ENCODE measurements around the gene GRK6.

Gene GRK6

GRCh38 chr5:177450667-177451424, 24.4 kb downstream of the GRK6 start:
- peak in 11 of 56 donors; percentile 16 to 57 (median 28) for DNase-seq

DNA sequence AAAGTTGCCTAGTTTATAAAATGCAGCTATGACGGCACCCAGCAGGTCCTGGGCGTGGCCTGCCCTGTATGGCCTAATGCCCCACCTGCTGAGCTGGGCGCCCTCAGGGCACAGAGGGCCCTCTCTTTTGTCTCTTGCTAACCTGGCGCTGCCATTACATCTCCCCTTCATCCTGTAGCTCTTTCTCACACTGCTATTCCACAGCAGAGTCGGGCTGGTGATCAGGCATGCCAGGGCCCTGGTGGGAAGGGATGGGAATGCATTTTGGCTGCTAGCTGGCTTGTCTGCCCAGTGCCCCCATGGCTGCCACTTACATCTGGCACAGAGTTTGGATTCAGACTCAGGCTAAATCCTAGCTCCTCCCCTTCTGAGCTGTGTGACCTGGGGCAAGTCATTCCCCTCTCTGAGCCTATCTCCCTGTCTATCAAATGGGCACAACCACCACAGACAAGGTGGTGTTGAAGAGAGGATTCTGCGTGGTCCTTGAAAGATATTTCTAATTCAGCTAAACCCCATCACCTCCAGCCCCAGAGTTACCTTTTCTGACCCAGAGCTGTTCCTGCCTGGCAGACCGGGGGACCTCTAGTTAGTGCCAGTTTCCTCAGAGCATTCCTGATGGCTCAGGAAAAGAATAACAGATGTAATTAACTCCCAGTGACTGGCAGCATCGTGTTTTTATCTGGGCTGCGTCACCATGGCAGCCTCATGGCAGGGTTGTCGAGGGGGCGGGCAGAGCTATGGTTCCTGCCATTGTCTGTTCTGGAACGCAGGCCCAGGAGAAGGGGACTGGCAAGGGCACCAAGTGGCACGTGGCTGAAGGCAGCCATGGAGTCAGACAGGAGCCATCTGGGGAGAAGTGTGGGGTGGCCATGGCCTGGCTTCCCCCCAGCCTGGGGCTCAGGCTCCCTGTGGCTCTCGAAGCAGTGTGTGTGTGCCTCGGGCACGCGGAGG, 26.5 kb downstream of the GRK6 start:
- DNase-seq = peak in 39 of 56 donors; percentile 13 to 82 (median 47)

- peak in 32 of 56 donors; percentile 25 to 74 (median 58) for DNase-seq
These were observed 27.4 kb downstream of the GRK6 start for GRCh38 chr5:177453852-177454396.

DNA sequence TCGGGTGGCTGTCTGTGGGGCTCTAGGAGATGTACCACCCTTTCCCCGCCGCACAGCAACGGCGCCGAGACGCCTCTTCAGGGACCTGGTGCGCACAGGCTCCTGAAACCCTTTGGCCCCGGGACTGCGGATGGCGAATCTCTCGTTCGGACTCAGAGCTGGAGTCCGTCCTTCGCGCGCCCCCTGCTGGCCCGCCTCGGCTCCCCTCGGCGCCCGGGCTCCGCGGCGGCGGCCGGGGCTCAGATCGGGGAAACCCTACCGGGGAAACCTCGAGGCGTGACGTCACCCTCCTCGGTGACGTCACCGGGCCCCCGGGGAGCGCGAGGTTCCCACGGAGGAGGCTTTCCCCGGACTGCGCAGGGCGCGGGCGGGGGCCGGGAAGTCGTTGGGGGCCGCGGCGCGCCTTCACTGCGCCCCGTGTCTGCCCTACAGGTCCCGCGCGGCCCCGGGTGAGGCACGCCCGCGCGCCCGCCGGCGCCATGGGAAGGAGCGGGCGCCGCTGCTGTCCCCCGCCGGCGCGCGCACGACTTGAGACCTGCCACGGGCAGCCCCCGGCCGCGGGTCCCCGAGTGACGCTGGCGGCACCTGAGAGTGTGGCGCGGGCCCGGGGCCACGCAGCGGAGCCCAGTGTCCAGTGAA, 28.0 kb downstream of the GRK6 start:
- DNase-seq = peak in 54 of 56 donors; percentile 9 to 93 (median 76)

GRCh38 chr5:177455036-177455660, 28.7 kb downstream of the GRK6 start:
- peak in 37 of 56 donors; percentile 25 to 75 (median 51) for DNase-seq

DNA sequence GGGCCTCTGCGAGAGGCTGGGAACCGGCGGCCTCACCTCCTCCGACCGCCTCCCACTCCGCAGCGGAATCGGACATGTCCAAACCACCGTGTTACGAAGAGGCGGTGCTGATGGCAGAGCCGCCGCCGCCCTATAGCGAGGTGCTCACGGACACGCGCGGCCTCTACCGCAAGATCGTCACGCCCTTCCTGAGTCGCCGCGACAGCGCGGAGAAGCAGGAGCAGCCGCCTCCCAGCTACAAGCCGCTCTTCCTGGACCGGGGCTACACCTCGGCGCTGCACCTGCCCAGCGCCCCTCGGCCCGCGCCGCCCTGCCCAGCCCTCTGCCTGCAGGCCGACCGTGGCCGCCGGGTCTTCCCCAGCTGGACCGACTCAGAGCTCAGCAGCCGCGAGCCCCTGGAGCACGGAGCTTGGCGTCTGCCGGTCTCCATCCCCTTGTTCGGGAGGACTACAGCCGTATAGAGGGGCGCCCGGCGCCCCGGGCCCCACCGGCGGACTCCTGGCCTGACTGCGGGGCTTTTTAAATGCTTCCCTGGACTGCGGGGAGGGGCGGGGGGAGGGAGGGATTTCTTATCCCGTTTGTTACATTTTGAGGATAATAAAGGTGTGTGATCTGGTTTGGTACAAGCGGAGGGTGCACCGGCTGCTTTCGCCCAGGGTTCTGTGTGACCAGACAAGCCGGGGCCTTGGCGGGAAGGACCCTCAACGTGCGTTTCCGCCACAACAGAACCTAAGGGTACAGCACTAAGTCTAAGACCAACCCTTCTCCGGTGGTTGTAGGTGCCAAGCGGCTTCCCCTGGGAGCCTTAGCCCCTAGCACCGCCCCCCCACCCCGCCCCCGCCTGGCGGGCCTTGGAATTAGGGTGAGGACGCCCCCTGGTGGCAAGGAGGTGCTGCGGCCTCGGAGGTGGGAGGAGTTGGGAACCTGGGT, 29.4 kb downstream of the GRK6 start:
- DNase-seq = peak in 55 of 56 donors; percentile 11 to 93 (median 74)

DNA sequence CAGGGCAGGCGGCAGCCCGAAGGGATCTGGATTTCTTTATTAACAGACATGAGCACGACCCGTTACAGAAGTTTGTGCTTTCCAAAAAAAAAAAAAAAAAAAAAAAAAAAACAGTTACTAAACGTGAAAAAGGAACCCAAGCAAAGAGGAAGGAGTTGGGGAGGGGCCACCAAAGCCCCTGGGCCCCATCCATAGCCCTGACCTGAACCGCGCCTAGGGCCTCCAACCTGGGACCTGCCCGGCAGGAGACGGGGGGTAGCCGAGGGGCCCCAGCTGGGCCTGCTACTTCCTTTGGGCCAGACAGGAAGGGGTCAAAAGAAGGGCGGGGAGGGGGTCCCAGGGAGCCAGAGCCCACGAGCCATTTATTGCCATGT, 30.1 kb downstream of the GRK6 start:
- DNase-seq = no peak

- DNase-seq = peak in 49 of 56 donors; percentile 26 to 86 (median 65)
These were observed 30.7 kb downstream of the GRK6 start for GRCh38 chr5:177456976-177457851.

GRCh38 chr5:177457852-177458681, 31.6 kb downstream of the GRK6 start:
- DNase-seq = no peak

GRCh38 chr5:177458912-177459350, 32.5 kb downstream of the GRK6 start:
- DNase-seq = peak in 39 of 56 donors; percentile 21 to 89 (median 56)

GRCh38 chr5:177459357-177459756, 32.9 kb downstream of the GRK6 start:
- no peak for DNase-seq

GRCh38 chr5:177459819-177460628, 33.5 kb downstream of the GRK6 start:
- no peak for DNase-seq

DNA sequence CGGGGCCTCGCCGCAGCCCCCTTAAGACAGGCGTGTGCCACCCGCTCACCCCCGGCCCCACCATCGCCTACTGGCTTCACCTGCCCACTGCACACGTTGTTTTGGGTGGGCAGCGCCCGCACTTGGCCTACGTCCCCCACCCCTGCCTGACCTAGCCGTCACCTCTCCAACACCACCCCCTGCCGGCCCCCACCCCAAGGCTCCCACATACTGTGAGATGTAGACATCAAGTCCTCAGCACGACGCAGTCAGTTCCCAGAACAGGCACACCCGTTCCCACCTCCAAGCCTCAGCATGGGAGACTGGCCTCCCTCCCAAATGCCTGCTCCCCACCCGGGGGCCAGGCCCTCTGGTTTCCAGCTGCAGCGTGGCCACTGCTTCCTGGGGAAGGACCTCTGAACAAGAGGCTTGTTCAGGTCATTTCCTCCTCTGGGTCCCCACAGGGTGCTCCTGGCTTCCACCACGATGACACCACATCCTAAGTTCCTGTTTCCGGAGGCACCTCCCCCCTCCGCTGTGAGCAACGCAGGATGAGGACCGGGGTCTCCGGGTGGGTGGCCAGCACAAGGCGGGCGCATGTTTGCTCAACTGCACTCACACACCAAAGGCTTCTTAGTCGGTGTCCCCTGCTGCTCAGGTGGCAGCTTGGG, 35.7 kb downstream of the GRK6 start:
- peak in 6 of 56 donors; percentile 17 to 49 (median 30) for DNase-seq

GRCh38 chr5:177465044-177465443, 38.6 kb downstream of the GRK6 start:
- DNase-seq = no peak

- DNase-seq = no peak
These were observed 40.4 kb downstream of the GRK6 start for GRCh38 chr5:177466861-177467260.

DNA sequence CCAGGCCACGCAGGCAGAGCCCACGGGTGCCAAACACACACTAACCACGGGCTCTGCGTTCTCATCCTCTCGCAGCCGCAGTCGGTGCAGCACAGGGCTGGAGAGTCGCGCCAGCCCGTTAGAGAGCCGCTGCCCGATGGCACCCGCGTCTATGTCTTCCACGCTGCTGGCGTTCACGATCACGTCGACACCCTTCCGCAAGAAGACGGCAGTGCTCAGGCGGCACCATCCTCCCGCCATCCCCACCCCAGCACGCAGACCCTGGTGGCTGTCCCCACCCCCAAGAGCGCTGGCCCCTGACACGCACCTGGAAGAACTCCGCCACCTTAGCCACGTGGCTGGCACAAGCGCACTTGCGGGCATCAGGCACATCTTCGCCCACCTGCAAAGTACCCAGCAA, 41.0 kb downstream of the GRK6 start:
- DNase-seq = no peak
